MM.1S (cell line): ENCODE measurements around the gene IFT122.

Source experiments
- DNase-seq: peaks from one replicate; pipeline ENCODE4 v3.0.0-alpha.2; 2015
- H2AFZ ChIP-seq: fragments of 300-600 bp; sonication (generic); 2 replicates; pipeline ENCODE4 v1.6.0; 2016; ENCODE audit warnings: antibody characterized with exemption, low read length
- H3F3A ChIP-seq: fragments of 300-600 bp; sonication (generic); 2 replicates; pipeline ENCODE4 v1.6.1; 2016; ENCODE audit warnings: mild to moderate bottlenecking, antibody characterized with exemption, low read length, moderate library complexity, mixed read lengths; ENCODE audit not compliant: insufficient read depth
- H3K27ac ChIP-seq: fragments of 300-600 bp; sonication (generic); 2 replicates; pipeline ENCODE4 v1.5.1; 2016; ENCODE audit warnings: mild to moderate bottlenecking, low read length
- H3K27me3 ChIP-seq: fragments of 300-600 bp; sonication (generic); replicated peaks from 2 replicates; pipeline ENCODE4 v1.6.0; 2016; ENCODE audit warnings: low read length; ENCODE audit not compliant: insufficient read depth
- H3K36me3 ChIP-seq: fragments of 300-600 bp; sonication (generic); replicated peaks from 2 replicates; pipeline ENCODE4 v1.6.1; 2016; ENCODE audit warnings: mild to moderate bottlenecking, low read length, mixed read lengths; ENCODE audit not compliant: insufficient read depth
- H3K4me1 ChIP-seq: fragments of 300-600 bp; sonication (generic); 2 replicates; pipeline ENCODE4 v1.6.1; 2016; ENCODE audit warnings: low read length, mixed read lengths
- H3K4me2 ChIP-seq: fragments of 300-600 bp; sonication (generic); 2 replicates; pipeline ENCODE4 v1.6.0; 2016; ENCODE audit warnings: low read depth, low read length
- H3K4me3 ChIP-seq: fragments of 300-600 bp; sonication (generic); 2 replicates; pipeline ENCODE4 v1.5.1; 2016; ENCODE audit warnings: low read length, mixed read lengths
- H3K79me2 ChIP-seq: fragments of 300-600 bp; sonication (generic); 2 replicates; pipeline ENCODE4 v1.6.1; 2016; ENCODE audit warnings: mixed run types, low read length, mixed read lengths
- H3K9ac ChIP-seq: fragments of 300-600 bp; sonication (generic); 2 replicates; pipeline ENCODE4 v1.6.1; 2016; ENCODE audit warnings: low read length, mixed read lengths
- H3K9me2 ChIP-seq: fragments of 300-600 bp; sonication (generic); replicated peaks from 2 replicates; pipeline ENCODE4 v1.6.1; 2016; ENCODE audit warnings: mild to moderate bottlenecking, low read length, mixed read lengths; ENCODE audit not compliant: insufficient read depth
- H3K9me3 ChIP-seq: fragments of 300-600 bp; sonication (generic); replicated peaks from 2 replicates; pipeline ENCODE4 v1.6.1; 2016; ENCODE audit warnings: mild to moderate bottlenecking, low read length, mixed read lengths; ENCODE audit not compliant: insufficient read depth
- H4K20me1 ChIP-seq: fragments of 300-600 bp; sonication (generic); 2 replicates; pipeline ENCODE4 v1.6.1; 2016; ENCODE audit warnings: mild to moderate bottlenecking, low read length, moderate library complexity, mixed read lengths; ENCODE audit not compliant: insufficient read depth
- EZH2 ChIP-seq: fragments of 300-600 bp; sonication (generic); optimal IDR thresholded peaks from 2 replicates; pipeline ENCODE3; 2017; ENCODE audit warnings: low read depth, mild to moderate bottlenecking, antibody characterized with exemption, low read length, mixed read lengths
- EZH2phosphoT487 ChIP-seq: fragments of 300-600 bp; sonication (generic); IDR thresholded peaks from 2 replicates; pipeline ENCODE4 v1.6.1; 2018; ENCODE audit warnings: antibody characterized with exemption, low read length
- TF ChIP-seq, protein P1 (sequence below): fragments of 300-600 bp; sonication (generic); IDR thresholded peaks from 2 replicates; pipeline ENCODE4 v1.5.1; 2016; ENCODE audit warnings: antibody characterized with exemption, low read length, mixed read lengths

Gene IFT122

DNA sequence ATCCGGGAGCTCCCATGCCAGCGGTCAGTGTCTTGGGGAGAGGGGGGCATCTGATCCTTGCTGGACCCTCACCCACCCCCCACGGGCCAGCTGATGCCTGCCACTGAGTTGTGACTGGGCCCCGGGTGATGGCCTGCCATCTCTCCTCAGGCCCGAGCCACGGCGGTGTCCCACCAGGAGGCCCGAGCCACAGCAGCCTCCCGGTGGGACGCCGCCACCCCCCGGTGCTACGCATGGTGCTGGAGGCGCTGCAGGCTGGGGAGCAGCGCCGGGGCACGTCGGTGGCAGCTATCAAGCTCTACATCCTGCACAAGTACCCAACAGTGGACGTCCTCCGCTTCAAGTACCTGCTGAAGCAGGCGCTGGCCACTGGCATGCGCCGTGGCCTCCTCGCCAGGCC is 107.2 kb downstream of the IFT122 start:
- TF ChIP-seq, protein P1, sequence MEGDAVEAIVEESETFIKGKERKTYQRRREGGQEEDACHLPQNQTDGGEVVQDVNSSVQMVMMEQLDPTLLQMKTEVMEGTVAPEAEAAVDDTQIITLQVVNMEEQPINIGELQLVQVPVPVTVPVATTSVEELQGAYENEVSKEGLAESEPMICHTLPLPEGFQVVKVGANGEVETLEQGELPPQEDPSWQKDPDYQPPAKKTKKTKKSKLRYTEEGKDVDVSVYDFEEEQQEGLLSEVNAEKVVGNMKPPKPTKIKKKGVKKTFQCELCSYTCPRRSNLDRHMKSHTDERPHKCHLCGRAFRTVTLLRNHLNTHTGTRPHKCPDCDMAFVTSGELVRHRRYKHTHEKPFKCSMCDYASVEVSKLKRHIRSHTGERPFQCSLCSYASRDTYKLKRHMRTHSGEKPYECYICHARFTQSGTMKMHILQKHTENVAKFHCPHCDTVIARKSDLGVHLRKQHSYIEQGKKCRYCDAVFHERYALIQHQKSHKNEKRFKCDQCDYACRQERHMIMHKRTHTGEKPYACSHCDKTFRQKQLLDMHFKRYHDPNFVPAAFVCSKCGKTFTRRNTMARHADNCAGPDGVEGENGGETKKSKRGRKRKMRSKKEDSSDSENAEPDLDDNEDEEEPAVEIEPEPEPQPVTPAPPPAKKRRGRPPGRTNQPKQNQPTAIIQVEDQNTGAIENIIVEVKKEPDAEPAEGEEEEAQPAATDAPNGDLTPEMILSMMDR: no peak
- TF ChIP-seq EZH2: no peak
- no peaks in the 10 kb centered on the region for H4K20me1 ChIP-seq

GRCh38 chr3:129548104-129548965 is 108.3 kb downstream of the IFT122 start:
- no peak overlapping the region for H3K4me2 ChIP-seq
- no peaks in the 10 kb centered on the region for H3K4me1 ChIP-seq
- no peaks in the 10 kb centered on the region for H4K20me1 ChIP-seq
- H3K9me3 ChIP-seq: no peaks in the 10 kb centered on the region
- no peak overlapping the region for H3K27ac ChIP-seq
- H3K4me3 ChIP-seq: no peak overlapping the region
- H3K36me3 ChIP-seq: no peaks in the 10 kb centered on the region
- no peak overlapping the region for H3K9ac ChIP-seq
- no peak overlapping the region for H2AFZ ChIP-seq
- no peak for DNase-seq
- H3K27me3 ChIP-seq: no peaks in the 10 kb centered on the region
- TF ChIP-seq EZH2: no peak
- TF ChIP-seq EZH2phosphoT487: no peak
- TF ChIP-seq, protein P1: no peak
- no peaks in the 10 kb centered on the region for H3F3A ChIP-seq
- no peaks in the 10 kb centered on the region for H3K79me2 ChIP-seq
- H3K9me2 ChIP-seq: no peaks in the 10 kb centered on the region

More for the DNA sequence above, 107.2 kb downstream of the IFT122 start:
- Histone ChIP-seq H3K79me2 (no peaks in the 10 kb centered on the region), H3K27ac (no peak overlapping the region), H3K4me2 (no peak overlapping the region), H3K9me3 (no peaks in the 10 kb centered on the region), H3K9ac (no peak overlapping the region), H3F3A (no peaks in the 10 kb centered on the region), H3K27me3 (no peaks in the 10 kb centered on the region), H3K9me2 (no peaks in the 10 kb centered on the region), H3K36me3 (no peaks in the 10 kb centered on the region), H3K4me1 (no peaks in the 10 kb centered on the region), H3K4me3 (no peak overlapping the region), H2AFZ (no peak overlapping the region)
- DNase-seq: no peak

DNA sequence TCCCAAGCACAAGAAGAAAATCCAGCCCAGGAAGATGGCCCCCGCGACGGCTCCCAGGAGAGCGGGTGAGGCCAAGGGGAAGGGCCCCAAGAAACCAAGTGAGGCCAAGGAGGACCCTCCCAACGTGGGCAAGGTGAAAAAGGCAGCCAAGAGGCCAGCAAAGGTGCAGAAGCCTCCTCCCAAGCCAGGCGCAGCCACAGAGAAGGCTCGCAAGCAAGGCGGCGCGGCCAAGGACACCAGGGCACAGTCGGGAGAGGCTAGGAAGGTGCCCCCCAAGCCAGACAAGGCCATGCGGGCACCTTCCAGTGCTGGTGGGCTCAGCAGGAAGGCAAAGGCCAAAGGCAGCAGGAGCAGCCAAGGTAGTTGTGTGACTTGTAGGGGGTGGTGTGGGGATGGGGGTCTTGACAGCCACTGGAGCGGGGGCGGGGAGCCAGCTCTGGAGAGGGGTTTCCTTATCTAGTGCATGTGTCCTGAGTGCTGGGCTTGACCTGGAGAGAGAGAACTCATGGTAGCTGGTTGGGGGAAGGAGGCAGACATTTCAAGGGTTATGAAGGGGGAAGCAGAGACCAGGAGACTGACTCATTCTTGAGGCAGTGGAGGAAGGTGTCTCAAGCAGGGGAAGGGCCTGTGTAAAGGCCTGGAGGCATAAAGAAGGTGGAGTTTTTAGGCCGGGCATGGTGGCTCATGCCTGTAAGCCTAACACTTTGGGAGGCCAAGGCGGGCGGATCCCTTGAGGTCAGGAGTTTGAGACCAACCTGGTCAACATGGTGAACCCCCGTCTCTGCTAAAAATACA is 109.2 kb downstream of the IFT122 start:
- Histone ChIP-seq H3K4me2 (no peak overlapping the region), H3K9me3 (no peaks in the 10 kb centered on the region), H3K9ac (no peak overlapping the region), H3K36me3 (no peaks in the 10 kb centered on the region), H4K20me1 (no peaks in the 10 kb centered on the region), H3K4me1 (no peaks in the 10 kb centered on the region), H3K27ac (no peak overlapping the region), H2AFZ (no peak overlapping the region), H3K27me3 (no peaks in the 10 kb centered on the region), H3K4me3 (no peak overlapping the region), H3K79me2 (no peaks in the 10 kb centered on the region), H3F3A (no peaks in the 10 kb centered on the region), H3K9me2 (no peaks in the 10 kb centered on the region)
- DNase-seq: no peak
- TF ChIP-seq EZH2 (no peak), EZH2phosphoT487 (no peak)
- TF ChIP-seq, protein P1: no peak
